ENCODE results near the gene CYTIP.

DNA sequence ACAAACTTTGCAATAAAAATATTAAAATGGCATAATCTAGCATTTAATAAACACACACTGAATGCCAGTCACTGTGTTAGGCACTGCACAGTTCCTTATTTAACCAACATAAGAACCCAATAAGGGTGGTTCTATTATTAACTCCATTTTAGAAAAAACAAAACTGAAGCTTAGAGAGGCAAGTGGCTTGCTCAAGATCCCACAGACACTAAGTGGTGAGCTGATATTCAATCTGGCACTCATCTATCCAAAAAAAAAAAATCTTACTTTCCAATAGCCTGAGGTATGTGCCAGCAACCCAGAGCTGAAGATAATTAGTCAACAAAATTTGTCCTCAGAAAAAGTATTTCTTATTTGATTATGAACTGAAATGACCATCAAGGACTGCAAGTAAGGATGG is 799 bp downstream of the CYTIP start:
- TF ChIP-seq, protein P1, sequence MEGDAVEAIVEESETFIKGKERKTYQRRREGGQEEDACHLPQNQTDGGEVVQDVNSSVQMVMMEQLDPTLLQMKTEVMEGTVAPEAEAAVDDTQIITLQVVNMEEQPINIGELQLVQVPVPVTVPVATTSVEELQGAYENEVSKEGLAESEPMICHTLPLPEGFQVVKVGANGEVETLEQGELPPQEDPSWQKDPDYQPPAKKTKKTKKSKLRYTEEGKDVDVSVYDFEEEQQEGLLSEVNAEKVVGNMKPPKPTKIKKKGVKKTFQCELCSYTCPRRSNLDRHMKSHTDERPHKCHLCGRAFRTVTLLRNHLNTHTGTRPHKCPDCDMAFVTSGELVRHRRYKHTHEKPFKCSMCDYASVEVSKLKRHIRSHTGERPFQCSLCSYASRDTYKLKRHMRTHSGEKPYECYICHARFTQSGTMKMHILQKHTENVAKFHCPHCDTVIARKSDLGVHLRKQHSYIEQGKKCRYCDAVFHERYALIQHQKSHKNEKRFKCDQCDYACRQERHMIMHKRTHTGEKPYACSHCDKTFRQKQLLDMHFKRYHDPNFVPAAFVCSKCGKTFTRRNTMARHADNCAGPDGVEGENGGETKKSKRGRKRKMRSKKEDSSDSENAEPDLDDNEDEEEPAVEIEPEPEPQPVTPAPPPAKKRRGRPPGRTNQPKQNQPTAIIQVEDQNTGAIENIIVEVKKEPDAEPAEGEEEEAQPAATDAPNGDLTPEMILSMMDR (conservative IDR thresholded peaks at IDR 0.05; ENCODE audit: low read depth, low read length) = no peak
- no peak for TF ChIP-seq EZH2 (IDR thresholded peaks at IDR 0.05; ENCODE audit: borderline replicate concordance, low read depth, low read length, poor library complexity, severe bottlenecking)
